ENCODE measurements around the gene ZNF804B. TPM values are rescaled to one million over a fixed set of nuclear protein-coding genes. Genes with fewer than 3 reads are reported as not detected.

Gene ZNF804B
- total and polyA plus RNA-seq, 9 of the 15 experiments (the other 6 are each of a cell fraction or from before 2014, with no cell fraction given) = 0.04 to 0.22 (median 0.09) TPM; not detected in 6

DNA sequence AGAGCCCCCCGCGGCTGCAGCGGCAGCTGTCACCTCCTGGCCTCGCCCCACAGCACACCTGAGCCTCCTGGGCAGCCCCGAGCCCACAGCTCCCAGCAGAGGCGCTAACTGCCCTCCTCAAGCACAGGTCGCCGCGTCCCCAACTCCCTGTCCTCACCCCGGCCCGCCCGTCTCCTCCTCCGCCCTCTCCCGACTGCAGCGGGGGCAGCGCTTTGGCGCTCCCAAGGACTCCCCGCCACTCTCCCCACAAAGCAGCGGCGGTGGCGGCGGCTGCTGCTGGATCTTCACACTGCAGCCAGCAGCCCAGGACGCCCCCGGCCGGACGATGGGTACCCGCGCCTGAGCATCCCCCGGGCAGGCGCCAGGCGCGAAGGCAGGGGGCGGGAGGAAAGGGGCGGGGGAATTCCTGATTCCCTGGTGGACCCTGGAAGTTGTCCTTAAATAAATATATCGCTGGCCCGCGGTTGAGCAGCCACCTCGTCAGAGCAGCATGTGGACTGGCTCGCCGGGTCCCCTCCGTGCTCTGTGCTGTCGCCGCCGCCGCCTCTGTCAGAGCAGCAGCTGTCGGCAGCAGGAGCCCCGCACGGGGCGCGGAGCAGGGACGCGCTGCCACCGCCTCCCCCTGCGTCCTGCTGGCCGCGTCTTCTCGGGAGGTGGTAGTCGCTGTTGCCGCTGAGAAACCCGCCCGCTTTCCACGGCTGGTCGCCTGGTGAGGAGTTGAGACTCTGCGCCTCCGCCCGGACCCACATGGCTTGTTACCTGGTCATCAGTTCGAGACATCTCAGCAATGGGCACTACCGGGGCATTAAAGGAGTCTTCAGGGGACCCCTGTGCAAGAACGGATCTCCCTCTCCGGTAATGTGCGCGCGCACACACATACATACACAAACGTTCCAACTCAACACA lies at the start of gene ZNF804B (continued):
- TF ChIP-seq, protein P1, sequence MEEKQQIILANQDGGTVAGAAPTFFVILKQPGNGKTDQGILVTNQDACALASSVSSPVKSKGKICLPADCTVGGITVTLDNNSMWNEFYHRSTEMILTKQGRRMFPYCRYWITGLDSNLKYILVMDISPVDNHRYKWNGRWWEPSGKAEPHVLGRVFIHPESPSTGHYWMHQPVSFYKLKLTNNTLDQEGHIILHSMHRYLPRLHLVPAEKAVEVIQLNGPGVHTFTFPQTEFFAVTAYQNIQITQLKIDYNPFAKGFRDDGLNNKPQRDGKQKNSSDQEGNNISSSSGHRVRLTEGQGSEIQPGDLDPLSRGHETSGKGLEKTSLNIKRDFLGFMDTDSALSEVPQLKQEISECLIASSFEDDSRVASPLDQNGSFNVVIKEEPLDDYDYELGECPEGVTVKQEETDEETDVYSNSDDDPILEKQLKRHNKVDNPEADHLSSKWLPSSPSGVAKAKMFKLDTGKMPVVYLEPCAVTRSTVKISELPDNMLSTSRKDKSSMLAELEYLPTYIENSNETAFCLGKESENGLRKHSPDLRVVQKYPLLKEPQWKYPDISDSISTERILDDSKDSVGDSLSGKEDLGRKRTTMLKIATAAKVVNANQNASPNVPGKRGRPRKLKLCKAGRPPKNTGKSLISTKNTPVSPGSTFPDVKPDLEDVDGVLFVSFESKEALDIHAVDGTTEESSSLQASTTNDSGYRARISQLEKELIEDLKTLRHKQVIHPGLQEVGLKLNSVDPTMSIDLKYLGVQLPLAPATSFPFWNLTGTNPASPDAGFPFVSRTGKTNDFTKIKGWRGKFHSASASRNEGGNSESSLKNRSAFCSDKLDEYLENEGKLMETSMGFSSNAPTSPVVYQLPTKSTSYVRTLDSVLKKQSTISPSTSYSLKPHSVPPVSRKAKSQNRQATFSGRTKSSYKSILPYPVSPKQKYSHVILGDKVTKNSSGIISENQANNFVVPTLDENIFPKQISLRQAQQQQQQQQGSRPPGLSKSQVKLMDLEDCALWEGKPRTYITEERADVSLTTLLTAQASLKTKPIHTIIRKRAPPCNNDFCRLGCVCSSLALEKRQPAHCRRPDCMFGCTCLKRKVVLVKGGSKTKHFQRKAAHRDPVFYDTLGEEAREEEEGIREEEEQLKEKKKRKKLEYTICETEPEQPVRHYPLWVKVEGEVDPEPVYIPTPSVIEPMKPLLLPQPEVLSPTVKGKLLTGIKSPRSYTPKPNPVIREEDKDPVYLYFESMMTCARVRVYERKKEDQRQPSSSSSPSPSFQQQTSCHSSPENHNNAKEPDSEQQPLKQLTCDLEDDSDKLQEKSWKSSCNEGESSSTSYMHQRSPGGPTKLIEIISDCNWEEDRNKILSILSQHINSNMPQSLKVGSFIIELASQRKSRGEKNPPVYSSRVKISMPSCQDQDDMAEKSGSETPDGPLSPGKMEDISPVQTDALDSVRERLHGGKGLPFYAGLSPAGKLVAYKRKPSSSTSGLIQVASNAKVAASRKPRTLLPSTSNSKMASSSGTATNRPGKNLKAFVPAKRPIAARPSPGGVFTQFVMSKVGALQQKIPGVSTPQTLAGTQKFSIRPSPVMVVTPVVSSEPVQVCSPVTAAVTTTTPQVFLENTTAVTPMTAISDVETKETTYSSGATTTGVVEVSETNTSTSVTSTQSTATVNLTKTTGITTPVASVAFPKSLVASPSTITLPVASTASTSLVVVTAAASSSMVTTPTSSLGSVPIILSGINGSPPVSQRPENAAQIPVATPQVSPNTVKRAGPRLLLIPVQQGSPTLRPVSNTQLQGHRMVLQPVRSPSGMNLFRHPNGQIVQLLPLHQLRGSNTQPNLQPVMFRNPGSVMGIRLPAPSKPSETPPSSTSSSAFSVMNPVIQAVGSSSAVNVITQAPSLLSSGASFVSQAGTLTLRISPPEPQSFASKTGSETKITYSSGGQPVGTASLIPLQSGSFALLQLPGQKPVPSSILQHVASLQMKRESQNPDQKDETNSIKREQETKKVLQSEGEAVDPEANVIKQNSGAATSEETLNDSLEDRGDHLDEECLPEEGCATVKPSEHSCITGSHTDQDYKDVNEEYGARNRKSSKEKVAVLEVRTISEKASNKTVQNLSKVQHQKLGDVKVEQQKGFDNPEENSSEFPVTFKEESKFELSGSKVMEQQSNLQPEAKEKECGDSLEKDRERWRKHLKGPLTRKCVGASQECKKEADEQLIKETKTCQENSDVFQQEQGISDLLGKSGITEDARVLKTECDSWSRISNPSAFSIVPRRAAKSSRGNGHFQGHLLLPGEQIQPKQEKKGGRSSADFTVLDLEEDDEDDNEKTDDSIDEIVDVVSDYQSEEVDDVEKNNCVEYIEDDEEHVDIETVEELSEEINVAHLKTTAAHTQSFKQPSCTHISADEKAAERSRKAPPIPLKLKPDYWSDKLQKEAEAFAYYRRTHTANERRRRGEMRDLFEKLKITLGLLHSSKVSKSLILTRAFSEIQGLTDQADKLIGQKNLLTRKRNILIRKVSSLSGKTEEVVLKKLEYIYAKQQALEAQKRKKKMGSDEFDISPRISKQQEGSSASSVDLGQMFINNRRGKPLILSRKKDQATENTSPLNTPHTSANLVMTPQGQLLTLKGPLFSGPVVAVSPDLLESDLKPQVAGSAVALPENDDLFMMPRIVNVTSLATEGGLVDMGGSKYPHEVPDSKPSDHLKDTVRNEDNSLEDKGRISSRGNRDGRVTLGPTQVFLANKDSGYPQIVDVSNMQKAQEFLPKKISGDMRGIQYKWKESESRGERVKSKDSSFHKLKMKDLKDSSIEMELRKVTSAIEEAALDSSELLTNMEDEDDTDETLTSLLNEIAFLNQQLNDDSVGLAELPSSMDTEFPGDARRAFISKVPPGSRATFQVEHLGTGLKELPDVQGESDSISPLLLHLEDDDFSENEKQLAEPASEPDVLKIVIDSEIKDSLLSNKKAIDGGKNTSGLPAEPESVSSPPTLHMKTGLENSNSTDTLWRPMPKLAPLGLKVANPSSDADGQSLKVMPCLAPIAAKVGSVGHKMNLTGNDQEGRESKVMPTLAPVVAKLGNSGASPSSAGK (IDR thresholded peaks at IDR 0.05) = peak; percentile 87
- TF ChIP-seq CXXC5 (CRISPR knock-in tag; IDR thresholded peaks at IDR 0.05) (peak; percentile 14), KAT7 (CRISPR knock-in tag; IDR thresholded peaks at IDR 0.05; ENCODE audit: borderline replicate concordance) (no peak), SP2 (IDR thresholded peaks at IDR 0.05; ENCODE audit: extremely low read depth, low read depth, low read length, poor library complexity, severe bottlenecking) (no peak), EGR1 (conservative IDR thresholded peaks at IDR 0.05) (peak; percentile 36; the same call in 1 of the 2 replicates), RBFOX2 (IDR thresholded peaks at IDR 0.05; ENCODE audit: low read depth, low read length) (0 out of 2 replicates have a peak, but pooled peaks have one; percentile 26), LCOR (CRISPR knock-in tag; IDR thresholded peaks at IDR 0.05) (no peak), ZNF133 (CRISPR knock-in tag; IDR thresholded peaks at IDR 0.05) (no peak), RAD21 (CRISPR knock-in tag; conservative IDR thresholded peaks at IDR 0.05 in 1 of 2, IDR thresholded peaks at IDR 0.05 in 1 of 2) (peak in 1 of 2 experiments; percentile 34; a peak in 2 of 4 replicates)
- TF ChIP-seq, protein P2, sequence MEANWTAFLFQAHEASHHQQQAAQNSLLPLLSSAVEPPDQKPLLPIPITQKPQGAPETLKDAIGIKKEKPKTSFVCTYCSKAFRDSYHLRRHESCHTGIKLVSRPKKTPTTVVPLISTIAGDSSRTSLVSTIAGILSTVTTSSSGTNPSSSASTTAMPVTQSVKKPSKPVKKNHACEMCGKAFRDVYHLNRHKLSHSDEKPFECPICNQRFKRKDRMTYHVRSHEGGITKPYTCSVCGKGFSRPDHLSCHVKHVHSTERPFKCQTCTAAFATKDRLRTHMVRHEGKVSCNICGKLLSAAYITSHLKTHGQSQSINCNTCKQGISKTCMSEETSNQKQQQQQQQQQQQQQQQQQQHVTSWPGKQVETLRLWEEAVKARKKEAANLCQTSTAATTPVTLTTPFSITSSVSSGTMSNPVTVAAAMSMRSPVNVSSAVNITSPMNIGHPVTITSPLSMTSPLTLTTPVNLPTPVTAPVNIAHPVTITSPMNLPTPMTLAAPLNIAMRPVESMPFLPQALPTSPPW (CRISPR knock-in tag; IDR thresholded peaks at IDR 0.05) = peak; percentile 70

Data from K562 (cell line).